Activated CD8-positive, alpha-beta memory T cell treated with anti-CD3 and anti-CD28 coated beads for 36 hours (primary cell): ENCODE results near the gene KRT5. TPM values are rescaled to one million over a fixed set of nuclear protein-coding genes. Genes with fewer than 3 reads are reported as not detected.
"Not testable (repeated sequence)": the region's sequence is repeated elsewhere in the genome, so short reads cannot be mapped to it uniquely, and the experiment has no call there.

Source experiments
- CTCF ChIA-PET: fragments of 350-600 bp; sonication (Branson Sonifier 250); formaldehyde crosslinking; loops from one replicate; lab custom pipeline; 2021; ENCODE audit warnings: antibody characterized with exemption; lab: Charles Lee
- POLR2A ChIA-PET: fragments of 350-600 bp; sonication (Branson Sonifier 250); formaldehyde crosslinking; loops from one replicate; lab custom pipeline; 2021; ENCODE audit warnings: antibody characterized with exemption; lab: Charles Lee
- total RNA-seq, 2 experiments: library from RNA; stranded (reverse); gene quantifications; one replicate each; pipeline ENCODE4 v1.2.3, GENCODE V29; 2021

The KRT5 gene
- total RNA-seq, 2 experiments from 2014 or later = not detected

DNA sequence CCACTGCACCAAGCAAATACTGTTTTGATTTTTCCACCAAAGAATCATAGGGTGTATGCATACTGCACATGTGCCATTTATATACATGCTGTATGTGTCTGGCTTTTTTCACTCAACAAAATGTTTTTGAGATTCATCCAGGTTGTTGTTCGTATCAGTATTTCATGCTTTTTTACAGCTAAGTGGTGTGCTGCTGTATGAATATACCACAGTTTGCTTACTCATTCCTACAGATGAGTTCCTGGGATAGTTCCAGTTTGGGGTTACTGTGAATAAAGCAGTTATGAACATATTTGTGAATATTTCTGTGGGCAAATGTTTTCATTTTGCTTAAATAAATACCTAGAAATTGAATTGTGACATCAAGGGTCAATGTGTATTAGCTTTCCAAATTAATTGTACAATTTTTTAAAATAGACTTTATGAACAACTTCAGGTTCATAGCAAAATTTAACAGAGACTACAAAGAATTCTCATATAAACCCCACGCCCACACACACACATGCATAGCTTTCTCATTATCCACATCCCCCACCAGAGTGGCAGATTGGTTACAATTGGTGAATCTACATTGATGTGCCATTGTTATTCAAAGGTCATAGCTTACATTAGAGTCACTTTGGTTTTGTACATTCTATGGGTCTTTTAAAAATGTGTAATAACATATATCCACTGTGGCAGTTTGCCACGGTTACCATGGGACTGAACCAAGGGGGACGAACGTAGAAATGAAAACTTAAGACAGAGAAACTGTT lies 20.2 kb downstream of the KRT5 start:
- CTCF ChIA-PET = interaction anchor here (0.5 kb wide), 1 partner anchor 471 kb away, joined by 4 read pairs; no protein-coding TSS in a partner anchor

DNA sequence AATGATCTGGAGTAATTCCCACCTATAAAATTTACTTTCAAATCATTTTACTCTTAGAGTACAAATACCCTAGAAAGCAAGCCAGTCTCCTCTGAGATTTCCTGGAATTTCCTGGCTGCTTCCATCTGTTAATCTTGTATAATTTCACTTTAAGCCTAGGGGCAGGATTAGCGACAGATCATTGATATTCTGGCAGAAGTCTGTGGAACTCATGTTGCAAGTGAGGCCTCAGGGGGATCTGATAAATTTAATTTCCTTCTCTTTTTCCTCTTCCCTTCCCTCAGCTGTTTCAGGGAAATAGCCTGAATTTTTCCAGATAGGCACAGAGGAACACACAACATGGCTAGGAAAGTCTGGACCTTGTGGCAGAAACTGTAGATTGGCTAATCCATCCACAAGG lies 21.2 kb downstream of the KRT5 start:
- ChIA-PET POLR2A (no interaction called here), CTCF (no interaction called here)

More for the DNA sequence above, 20.2 kb downstream of the KRT5 start:
- POLR2A ChIA-PET = no interaction called here

DNA sequence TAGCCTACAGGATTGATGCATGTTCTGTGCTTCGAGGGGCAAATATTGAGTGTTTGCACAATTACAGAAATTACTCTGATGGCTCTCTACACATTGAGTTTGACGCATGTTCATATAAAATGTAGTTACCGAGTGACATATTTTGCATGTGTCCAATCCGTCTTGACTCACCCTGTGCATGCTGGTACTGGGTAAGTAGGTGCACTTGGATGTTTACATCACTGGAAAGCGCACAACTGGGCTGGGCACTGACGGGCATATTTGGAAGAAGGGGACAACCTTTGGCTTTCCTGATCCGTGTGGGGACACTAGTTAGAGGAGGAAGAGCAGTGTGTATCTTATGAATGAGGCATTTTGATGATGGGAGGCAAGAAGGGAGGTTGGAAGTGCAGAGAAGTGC lies 22.2 kb downstream of the KRT5 start:
- POLR2A ChIA-PET = no interaction called here
- CTCF ChIA-PET = no interaction called here

DNA sequence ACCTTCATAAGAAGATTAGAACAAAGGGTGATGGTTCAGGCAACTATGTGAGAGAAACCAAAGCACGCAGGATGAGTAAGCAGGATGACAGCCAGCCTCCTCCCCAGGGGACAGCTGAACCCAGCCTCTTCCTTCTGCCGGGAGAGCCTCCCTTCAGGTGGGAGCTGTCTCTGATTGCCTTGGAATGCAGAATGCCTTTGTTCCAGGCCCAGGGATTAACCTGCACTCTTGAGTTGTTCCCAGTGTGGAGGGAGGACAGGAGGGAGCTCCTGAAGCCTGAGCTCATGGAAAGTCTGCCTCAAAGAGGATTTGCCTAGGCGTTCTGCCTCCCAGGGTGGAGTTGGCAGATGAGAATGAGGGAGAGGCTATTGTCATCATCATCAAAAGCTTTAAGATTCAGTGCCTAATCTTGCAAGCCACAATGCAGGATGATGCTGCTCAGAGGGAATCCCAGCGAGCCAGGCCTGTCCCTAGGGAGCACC lies 23.6 kb downstream of the KRT5 start:
- ChIA-PET CTCF (interaction anchor here (1.0 kb wide), 1 partner anchor 404 kb away, joined by 3 read pairs; no protein-coding TSS in a partner anchor), POLR2A (no interaction called here)

DNA sequence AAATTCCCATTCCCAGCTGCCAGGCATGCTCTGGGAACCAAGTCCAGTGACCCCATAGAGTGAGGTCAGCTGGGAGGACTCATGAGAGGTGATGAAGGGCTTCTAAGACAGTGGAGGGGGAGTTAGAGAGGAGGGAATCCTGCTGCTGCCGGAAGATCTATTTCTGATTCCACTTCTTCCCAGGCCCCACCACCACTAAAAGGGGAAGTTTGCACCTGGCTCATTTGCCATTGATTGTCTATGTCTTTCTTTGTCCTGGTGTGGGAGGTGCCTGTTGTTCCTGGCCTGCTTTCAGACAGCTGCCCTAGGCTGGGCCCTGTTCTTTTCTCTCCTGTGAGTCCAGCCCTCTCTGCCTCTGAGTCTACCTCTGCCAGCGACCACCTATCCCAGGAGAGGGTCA lies 24.1 kb downstream of the KRT5 start:
- POLR2A ChIA-PET = no interaction called here
- CTCF ChIA-PET = no interaction called here

DNA sequence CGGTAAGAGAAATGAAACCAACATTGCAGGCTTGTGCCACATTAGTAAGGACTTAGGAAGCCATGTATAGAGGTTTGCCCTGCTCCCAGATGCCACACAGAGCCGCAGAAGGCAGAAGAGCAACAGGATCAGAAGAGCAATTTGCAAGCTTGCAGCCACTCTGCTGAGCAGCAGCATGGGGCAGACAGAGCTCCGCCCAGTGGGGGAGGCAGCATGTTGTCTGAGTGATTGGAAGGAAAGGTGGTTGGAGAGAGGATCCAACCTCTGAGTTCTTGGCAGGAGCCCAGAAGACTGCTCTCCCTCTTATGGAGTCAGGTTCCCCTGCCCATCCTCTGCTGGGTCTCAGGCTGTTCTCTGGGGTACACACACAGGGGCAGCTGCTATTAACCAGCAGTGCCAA lies 24.8 kb downstream of the KRT5 start:
- CTCF ChIA-PET = no interaction called here
- POLR2A ChIA-PET = no interaction called here

DNA sequence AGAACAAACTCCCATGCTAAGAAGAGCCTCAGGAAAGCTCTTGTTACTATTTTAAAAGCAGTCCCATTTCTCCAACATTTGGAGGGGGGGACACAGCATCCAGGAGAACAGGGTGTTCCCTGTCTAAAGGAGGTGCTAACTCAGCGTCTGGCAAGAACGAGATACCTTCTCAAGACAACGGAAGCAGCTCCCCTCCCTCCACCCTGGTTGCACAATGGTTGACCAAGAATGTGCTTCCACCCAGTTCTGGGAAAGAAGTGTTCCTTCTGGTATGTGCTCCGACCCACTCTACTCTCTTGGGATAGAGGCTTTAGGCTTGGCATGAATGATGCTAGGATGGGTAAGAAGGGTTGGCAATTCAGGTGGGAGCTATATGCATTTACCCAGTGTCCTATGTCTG lies 25.7 kb downstream of the KRT5 start:
- POLR2A ChIA-PET = no interaction called here
- CTCF ChIA-PET = no interaction called here

GRCh38 chr12:52494100-52494499 lies 26.1 kb downstream of the KRT5 start:
- POLR2A ChIA-PET = no interaction called here
- CTCF ChIA-PET = no interaction called here

DNA sequence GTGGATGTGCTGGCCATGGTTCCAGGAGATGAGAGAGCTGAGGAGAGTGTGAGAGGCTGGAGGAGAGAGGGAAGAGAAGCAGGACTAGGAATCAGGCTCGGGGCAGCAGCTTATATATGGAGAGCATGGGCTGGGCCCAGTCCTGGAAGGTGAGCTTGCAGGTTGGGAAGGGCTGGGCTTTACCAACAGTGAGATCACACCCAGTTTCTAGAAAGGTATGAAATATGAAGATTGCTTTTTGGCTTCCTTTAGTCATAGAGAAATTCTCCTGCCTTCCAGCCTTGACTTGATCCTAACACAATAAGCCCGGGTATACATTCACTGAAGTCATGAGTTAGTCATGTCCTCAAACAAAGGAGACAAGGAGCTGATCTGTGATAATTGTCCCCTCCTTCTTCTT lies 27.0 kb downstream of the KRT5 start, which contains the start of gene KRT6A:
Gene KRT6A, minus strand, starts transcription at position 86 of the 400 bp plus-strand sequence. Its CDS starts 69 bp downstream, at position 17.
- CTCF ChIA-PET = no interaction called here
- POLR2A ChIA-PET = no interaction called here

DNA sequence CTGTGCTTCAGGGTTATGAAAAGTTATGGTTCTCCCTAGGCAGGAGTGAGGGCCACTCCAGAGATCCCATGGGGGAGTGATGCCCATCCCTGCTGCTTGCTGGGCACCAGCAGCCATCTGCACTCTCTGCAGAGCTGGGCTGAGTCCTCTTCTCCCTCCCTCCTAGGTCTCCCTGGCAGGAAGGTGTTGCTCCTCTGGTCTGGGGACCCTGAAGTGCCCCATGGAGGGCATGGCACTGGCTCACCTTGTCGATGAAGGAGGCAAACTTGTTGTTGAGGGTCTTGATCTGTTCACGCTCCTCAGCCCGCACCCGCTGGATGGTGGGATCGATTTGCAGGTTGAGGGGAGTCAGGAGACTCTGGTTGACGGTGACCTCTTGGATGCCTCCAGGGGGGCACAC lies 27.8 kb downstream of the KRT5 start:
- POLR2A ChIA-PET, CTCF ChIA-PET: not testable (repeated sequence)

DNA sequence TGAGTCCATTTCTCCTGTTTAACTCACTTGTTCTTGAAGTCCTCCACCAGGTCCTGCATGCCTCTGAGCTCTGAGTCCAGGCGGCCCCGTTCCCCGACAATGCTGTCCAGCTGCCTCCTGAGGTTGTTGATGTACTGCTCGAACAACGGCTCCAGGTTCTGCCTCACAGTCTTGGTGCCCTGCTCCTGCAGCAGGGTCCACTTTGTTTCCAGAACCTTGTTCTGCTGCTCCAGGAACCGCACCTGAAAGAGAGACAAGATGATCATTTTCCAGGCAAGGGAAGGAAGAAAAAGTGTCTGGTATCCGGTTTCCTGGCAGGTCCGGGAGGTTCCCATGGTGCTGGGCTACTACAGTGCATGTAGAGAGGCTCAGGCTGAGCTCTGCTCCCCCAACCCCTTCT lies 28.7 kb downstream of the KRT5 start:
- CTCF ChIA-PET, POLR2A ChIA-PET: not testable (repeated sequence)

DNA sequence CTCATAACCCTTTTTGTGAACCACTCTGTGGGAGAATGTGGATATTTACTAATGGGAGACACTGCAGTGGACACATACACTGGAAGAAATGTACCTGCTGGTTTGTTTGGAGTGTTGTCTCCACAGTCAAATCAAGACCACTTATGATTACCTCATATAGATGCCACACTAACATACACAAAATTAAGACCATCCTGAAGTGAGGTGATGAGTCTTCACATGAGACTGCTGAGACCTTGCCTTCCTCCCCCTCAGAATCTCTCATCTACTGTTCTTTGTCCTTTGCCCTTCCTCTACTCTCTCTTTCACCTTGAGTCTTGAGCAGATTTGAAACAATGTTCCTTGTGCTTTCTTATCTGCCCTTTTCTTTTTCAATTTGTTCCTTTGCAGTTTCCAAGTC lies 31.5 kb downstream of the KRT5 start:
- ChIA-PET CTCF (no interaction called here), POLR2A (no interaction called here)

DNA sequence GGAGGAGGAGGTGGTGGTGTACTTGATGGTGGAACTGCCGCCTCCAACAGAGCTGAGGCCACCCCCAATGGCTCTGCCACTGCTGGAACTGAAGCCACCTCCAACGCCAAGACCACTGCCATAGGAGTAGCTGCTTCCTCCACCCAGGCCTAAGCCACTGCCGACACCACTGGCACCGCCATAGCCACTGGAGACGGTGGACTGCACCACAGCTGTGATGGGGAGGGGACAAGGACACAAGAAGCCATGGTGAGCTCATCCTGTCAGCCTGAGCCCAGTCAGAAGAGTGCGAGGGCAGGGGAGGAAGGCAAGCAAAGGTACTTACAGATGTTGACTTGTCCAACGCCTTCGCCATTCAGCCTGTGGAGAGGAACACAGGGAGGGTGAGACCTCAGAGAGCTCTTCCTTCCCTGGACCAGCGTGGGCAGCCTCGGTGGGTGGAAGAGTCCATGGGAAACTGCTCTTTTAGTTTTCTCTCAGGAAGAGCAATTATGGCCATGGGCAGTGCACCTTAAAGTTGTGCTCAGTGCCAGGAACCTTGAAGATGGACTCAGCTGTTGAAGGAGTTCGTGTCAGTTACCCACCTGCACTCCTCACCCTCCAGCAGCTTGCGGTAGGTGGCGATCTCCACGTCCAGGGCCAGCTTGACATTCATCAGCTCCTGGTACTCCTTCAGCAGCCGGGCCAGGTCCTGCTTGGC lies 32.3 kb downstream of the KRT5 start:
- POLR2A ChIA-PET, CTCF ChIA-PET: not testable (repeated sequence)

DNA sequence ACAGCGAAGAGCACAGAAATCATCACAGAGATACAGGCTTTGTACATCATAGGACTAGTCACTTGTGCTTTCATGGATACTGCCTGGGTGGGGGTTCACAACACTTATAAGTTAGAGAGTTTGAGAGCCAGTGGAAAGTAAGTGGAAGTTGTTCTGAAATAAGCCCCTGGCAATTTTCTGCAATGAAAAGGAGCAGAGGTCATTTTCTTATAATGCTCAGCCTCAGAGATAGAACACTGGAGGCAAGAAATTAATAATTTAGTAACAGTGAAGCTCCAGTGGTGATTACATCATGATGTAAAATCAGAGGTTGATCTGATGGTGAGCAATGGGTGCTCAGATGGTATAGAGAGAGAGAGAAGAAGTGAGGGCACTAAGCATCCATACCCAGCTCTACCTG lies 33.0 kb downstream of the KRT5 start:
- CTCF ChIA-PET = no interaction called here
- POLR2A ChIA-PET = no interaction called here

DNA sequence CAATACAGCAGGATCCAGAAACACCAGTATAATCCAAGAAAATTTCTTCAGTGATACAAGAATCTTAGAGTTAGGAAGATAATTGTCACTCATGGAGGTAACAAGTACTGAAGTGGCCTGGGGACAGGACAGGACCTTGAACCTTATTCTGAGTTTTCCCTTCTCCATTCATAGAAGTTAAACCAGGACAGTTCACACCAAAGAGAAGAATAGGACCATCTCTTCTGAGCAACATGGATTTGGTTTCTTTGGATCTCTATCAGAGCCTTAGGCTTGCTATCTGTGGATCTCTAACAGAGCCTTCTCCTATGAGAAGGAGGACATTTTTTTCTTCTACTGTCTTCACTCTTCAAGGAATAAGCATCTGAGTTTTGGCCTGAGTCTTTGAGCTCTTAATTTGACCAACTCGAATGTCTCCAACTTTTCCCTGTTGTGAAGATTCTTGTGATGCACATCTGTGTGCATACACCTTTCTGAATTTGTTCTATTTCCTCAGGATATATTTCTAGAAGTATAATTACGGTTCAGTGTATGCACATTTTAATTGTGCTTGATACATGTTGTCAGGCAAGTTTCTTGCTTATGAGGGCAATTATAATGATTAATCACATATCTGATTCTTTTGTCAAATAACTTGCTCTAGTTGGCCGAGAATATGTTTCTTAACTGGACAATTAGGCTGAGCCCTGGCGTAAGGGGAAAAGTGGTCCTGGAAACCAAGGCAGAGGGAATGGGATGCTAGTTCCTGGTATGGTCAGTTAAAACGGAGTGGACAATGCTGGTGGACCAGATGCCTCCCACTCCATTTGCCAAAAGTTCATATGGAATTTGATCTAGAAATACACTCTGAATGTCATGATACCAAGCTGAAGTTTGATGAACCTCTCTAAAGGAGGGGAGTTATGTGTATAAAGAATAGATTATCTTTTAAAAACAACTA lies 33.8 kb downstream of the KRT5 start:
- CTCF ChIA-PET = no interaction called here
- POLR2A ChIA-PET = no interaction called here

DNA sequence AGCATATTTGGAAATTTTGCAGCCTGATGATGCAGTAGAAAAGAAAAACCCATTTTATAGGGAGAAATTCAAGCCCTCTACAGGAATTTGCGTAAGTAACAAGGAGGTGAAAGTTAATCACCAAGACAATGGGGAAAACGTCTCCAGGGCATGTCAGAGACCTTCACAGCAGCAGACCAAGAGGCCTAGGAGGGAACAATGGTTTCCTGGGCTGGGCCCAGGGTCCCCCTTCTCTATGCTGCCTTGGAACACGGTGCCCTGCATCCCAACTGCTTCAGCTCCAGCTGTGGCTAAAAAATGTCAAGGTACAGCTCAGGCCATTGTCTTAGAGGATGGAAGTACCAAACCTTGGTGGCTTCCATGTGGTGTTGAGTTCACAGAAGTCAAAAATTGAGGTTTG lies 40.1 kb downstream of the KRT5 start:
- ChIA-PET POLR2A (no interaction called here), CTCF (no interaction called here)

- CTCF ChIA-PET = no interaction called here
- POLR2A ChIA-PET = no interaction called here
Observed at GRCh38 chr12:52477651-52478050, 42.5 kb downstream of the KRT5 start.

DNA sequence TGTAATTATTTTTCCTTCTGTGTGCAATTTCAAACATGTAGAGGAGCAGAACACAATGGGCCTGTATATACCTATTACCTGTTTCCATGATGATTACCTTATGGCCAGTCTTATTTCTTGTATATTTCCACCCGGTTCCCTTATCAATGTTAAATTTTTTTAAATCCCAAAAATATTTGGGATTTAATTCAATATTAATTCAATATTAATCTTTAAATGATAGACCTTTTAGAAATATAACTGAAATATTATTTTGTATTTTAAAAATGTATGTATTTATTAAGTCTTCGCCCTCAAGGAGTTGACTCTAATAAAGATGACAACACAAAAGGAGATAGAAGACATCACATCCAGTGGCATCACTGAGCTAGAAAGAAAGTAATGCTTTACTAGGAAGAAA lies 46.0 kb downstream of the KRT5 start:
- ChIA-PET POLR2A (no interaction called here), CTCF (no interaction called here)

- ChIA-PET POLR2A (no interaction called here), CTCF (no interaction called here)
Observed at GRCh38 chr12:52473768-52474167, 46.4 kb downstream of the KRT5 start, which contains the start of gene KRT6C. Gene KRT6C (minus strand): TSS chr12:52473805. CDS start chr12:52473737, 68 bp downstream.

DNA sequence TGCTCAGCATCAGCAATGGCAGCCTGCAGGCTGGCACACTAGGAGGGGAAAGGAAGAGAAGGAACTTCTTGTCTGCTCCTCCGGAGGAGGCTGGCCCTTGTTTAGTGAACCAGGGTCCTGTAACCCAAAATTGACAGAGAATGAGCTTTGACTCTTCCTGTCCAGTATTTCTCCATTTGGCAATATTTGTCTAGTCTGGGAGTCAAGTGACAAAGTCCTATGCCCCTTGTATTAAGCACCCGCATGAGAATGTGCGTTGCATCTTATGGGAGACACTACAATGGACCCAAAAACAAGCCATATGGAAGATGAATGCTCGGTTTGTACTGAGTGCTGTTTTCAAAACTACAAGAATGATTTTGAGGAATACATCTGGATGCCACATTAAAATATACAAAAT lies 50.3 kb downstream of the KRT5 start:
- CTCF ChIA-PET = no interaction called here
- POLR2A ChIA-PET = no interaction called here
